ENCODE results near the gene P2RX3. TPM values are rescaled to one million over a fixed set of nuclear protein-coding genes. Genes with fewer than 3 reads are reported as not detected.

Gene P2RX3
- total and polyA plus RNA-seq, 10 of the 15 experiments (the other 5 are each of a cell fraction or from before 2014, with no cell fraction given), result 0.05 to 0.12 TPM; not detected in 8

GRCh38 chr11:57313071-57313787, 24.9 kb upstream of the P2RX3 start (continued):
- TF ChIP-seq CEBPB (IDR thresholded peaks at IDR 0.05; ENCODE audit: borderline replicate concordance in 1 of 2, low read depth in 2 of 2, low read length in 2 of 2) (no peak), SPI1 (IDR thresholded peaks at IDR 0.05; ENCODE audit: borderline replicate concordance, insufficient read depth, low read depth, low read length) (no peak), ZNF274 (IDR thresholded peaks at IDR 0.05; ENCODE audit: insufficient read depth, insufficient read length) (no peak), KLF5 (IDR thresholded peaks at IDR 0.05; ENCODE audit: partially characterized antibody) (no peak)

GRCh38 chr11:57313788-57314135, 24.4 kb upstream of the P2RX3 start:
- H3K27me3 ChIP-seq (replicated peaks in 1 of 2; ENCODE audit: control insufficient read depth in 2 of 2, insufficient read depth in 2 of 2, low read length in 1 of 2), result no peaks in the 10 kb centered on the region
- no TSS peak for BruUV-seq (replicated peaks)
- ChIA-PET SMC1A (ENCODE audit: uncharacterized antibody, unreplicated experiment) (interaction anchor here (1.3 kb wide), 1 partner anchor 9 kb away, joined by 3 read pairs; no protein-coding TSS in a partner anchor), CTCF (no interaction called here), POLR2A (no interaction called here), RAD21 (ENCODE audit: unreplicated experiment) (no interaction called here)
- no peak overlapping the region for H3K4me3 ChIP-seq
- H4K20me1 ChIP-seq (ENCODE audit: control insufficient read depth, insufficient read depth), result no peaks in the 10 kb centered on the region
- FAIRE-seq, result no peak
- H3K9me3 ChIP-seq (replicated peaks; ENCODE audit: control insufficient read depth, insufficient read depth, low read length), result no peaks in the 10 kb centered on the region
- TF ChIP-seq CEBPB (IDR thresholded peaks at IDR 0.05; ENCODE audit: borderline replicate concordance in 1 of 2, low read depth in 2 of 2, low read length in 2 of 2), result no peak
- no peak for TF ChIP-seq ATF2 (IDR thresholded peaks at IDR 0.05; ENCODE audit: low read length)
- no peak for TF ChIP-seq RAD51 (IDR thresholded peaks at IDR 0.05)
- TF ChIP-seq ZBTB33 (IDR thresholded peaks at IDR 0.05), result no peak
- TF ChIP-seq KDM1A (IDR thresholded peaks at IDR 0.05; ENCODE audit: borderline replicate concordance), result no peak
- no peak for TF ChIP-seq RFX5 (IDR thresholded peaks at IDR 0.05; ENCODE audit: low read depth, low read length)
- TF ChIP-seq SPI1 (IDR thresholded peaks at IDR 0.05; ENCODE audit: borderline replicate concordance, insufficient read depth, low read depth, low read length), result no peak
- no peak for TF ChIP-seq BHLHE40 (IDR thresholded peaks at IDR 0.05; ENCODE audit: borderline replicate concordance in 1 of 2, low read depth in 2 of 2, low read length in 1 of 2)
- in situ Hi-C loops (cut with MboI), result no loop called here
- H3K27ac ChIP-seq (ENCODE audit: control insufficient read depth, insufficient read depth), result no peak overlapping the region
- ATAC-seq, result no peak
- H3K4me2 ChIP-seq (ENCODE audit: control insufficient read depth, insufficient read depth), result no peak overlapping the region
- 60% methylated on average over 8 of the region's 8 CpGs for WGBS (ENCODE audit: insufficient coverage, insufficient replicate concordance, low lambda C conversion rate, missing lambda C conversion rate)
- intact Hi-C loops (cut with micrococcal nuclease; ENCODE audit: unreplicated experiment), result no loop called here
- H3K79me2 ChIP-seq (ENCODE audit: control insufficient read depth, insufficient read depth, low read length), result no peaks in the 10 kb centered on the region
- DNase-seq (ENCODE audit: low read depth, low spot score), result no peak
- H3K9ac ChIP-seq (ENCODE audit: control insufficient read depth, insufficient read depth, low read length), result no peak overlapping the region
- peaks cover 1 to 2% of the 10 kb centered on the region in 2 experiments; a peak in 2 of 4 replicates for H3K36me3 ChIP-seq (ENCODE audit: control insufficient read depth in 2 of 2, insufficient read depth in 2 of 2, low read length in 1 of 2)
- no peak overlapping the region for H2AFZ ChIP-seq (ENCODE audit: control insufficient read depth, low read depth, low read length)
- peaks cover 3% of the 10 kb centered on the region for H3K4me1 ChIP-seq (ENCODE audit: control insufficient read depth, insufficient read depth, low read length)
